HG03175 (cell line): ENCODE data around the gene ZNF207.
"Not testable (repeated sequence)": the region's sequence is repeated elsewhere in the genome, so short reads cannot be mapped to it uniquely, and the experiment has no call there.

Source experiments
- ATAC-seq: cut with Tn5 transposase; IDR thresholded peaks from one replicate; pipeline ENCODE4 v1.9.1; 2021; ENCODE audit warnings: mild to moderate bottlenecking, moderate library complexity; ENCODE audit not compliant: unreplicated experiment

ZNF207 gene

GRCh38 chr17:32385121-32385520 is 35.2 kb downstream of the ZNF207 start:
- ATAC-seq, result no peak

DNA sequence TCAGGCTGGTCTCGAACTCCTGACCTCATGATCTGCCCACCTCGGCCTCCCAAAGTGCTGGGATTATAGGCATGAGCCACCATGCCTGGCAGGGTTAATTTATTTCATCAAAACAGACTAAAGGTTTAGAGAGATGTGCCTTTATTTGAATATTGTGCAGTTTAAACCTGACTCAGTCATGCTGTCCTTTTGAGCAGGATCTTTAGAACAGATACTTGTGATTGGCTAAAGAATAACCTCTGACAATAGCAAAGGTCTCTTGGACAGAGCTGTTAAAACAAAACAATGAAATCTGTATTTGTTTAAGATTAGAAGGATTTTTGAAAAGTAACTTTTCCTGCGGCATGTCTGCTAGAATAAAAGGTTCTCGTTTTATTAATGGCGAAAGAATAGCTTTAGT is 36.0 kb downstream of the ZNF207 start:
- no peak for ATAC-seq

DNA sequence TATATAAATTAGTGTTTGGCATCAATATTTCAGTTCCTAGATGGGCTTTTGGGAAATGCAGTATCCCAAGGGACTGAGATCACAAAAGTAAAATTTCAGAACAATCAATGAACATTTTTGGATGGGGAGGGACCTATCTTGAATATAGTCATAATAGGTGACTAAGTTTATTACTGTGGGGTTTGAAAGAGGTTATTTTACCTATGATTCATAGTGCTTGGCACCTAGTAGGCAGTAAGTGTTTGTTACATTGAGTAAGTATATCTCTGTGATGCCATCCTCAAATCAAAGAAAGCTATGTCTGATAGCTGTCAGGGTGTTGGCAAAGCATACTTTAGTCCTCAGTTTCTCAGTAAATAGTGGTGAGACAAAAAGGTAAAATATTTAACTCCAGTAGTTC is 36.9 kb downstream of the ZNF207 start:
- no peak for ATAC-seq

DNA sequence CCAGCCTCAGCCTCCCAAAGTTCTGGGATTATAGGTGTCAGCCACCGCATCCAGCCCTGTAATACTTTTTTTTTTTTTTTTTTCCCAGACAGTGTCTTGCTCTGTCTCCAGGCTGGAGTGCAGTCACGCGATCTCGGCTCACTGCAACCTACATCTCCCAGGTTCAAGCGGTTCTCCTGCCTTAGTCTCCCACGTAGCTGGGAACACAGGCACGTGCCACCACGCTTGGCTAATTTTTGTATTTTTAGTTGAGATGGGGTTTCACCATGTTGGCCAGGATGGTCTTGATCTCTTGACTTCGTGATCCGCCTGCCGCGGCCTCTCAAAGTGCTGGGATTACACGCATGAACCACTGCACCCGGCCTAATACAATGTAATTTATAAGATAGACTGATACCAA is 38.2 kb downstream of the ZNF207 start:
- not testable (repeated sequence) for ATAC-seq

DNA sequence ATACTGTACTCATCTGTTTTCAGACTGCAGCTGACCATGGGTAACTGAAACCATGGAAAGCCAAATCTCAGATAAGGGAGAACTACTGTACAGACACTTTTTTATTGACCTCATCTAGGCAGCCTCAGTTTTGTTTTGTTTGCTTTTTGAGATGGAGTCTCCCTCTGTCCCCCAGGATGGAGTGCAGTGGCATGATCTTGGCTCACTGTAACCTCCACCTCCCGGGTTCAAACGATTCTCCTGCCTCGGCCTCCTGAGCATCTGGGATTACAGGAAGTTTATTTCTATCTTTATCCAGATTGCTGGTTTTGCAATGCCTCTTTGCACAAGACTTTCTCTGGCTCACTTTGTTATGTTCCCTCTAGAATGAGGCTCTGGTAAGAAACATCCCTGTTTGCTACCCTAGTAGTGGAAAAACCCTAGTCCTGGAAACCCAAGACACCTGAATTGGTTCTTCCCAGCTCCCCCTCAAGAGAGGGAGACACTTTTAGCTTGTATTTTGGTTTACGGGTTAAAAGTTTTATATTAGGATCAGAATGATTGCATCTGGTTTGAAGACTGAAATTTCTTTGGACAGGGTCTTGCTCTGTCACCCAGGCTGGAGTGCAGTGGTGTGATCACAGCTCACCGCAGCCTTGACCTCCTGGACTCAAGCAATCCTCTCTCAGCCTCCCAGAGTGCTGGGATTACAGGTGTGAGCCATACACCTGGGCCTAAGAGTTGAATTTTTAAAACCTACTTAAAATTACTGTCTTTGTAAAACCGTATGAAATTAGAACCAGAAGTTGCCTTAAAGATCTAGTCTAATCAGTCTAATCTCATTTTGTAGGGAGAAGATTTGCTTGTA is 38.9 kb downstream of the ZNF207 start:
- ATAC-seq, result no peak

DNA sequence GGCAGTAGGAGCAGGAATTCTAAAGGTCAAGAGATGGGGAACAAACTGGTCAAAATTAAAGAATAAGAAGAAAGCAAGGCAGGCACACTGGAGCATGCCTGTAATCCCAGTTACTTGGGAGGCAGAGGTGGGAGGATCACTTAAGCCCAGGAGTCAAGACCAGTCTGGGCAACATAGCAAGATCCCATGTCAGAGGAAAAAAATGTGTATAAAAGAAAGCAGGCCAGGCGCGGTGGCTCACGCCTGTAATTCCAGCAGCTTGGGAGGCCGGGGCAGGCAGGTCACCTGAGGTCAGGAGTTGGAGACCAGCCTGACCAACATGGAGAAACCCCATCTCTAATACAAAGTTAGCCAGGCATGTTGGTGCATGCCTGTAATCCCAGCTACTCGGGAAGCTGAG is 43.9 kb downstream of the ZNF207 start:
- no peak for ATAC-seq

DNA sequence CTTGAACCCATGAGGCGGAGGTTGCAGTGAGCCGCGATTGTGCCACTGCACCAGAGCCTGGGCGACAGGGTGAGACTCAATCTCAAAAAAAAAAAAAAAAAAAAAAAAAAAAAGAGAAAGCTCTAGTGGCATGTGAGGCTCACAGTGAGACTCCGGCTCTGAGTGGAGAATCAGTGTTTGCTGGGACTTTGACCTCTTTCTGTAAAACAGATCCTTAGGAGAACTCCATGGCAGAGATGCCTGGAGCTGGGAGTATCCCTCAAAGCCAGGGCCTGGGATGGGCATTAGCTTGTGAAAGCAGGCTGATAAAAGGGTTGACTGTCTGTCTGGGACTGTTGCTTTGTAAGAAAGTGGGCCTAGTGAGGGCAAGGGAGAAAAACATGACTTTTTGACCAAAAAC is 46.4 kb downstream of the ZNF207 start:
- no peak for ATAC-seq

DNA sequence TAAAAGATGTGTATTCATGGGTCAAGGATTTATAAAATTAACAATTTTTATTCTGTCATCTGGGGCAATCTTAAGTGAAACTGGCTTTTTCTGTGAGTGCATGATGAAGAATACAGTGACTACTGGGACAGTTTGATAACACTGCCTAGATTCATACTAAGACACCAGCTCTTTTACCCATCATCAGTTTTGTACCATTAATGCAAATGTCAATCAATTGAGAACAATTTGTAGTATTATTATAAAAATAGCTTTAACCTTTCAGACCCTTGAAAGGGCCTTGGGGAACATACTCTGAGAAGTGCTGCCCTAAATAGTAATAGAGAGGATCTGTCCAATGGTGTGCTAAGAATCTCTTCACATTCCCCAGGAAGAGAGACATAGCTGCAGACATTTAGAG is 49.0 kb downstream of the ZNF207 start:
- ATAC-seq, result no peak

DNA sequence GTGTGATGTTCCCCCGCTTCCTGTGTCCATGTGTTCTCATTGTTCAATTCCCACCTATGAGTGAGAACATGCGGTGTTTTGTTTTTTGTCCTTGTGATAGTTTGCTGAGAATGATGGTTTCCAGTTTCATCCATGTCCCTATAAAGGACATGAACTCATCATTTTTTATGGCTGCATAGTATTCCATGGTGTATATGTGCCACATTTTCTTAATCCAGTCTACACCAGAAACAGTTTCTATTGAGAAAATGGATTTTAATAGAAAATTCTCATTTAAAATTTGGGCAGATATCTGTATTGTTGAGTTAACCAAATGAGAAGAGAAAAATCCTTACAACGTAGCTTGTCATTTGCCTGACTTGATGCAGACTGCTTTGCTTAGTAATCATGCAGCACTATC is 60.1 kb downstream of the ZNF207 start:
- not testable (repeated sequence) for ATAC-seq

- no peak for ATAC-seq
Observed at GRCh38 chr17:32426894-32427293, 76.9 kb downstream of the ZNF207 start.

DNA sequence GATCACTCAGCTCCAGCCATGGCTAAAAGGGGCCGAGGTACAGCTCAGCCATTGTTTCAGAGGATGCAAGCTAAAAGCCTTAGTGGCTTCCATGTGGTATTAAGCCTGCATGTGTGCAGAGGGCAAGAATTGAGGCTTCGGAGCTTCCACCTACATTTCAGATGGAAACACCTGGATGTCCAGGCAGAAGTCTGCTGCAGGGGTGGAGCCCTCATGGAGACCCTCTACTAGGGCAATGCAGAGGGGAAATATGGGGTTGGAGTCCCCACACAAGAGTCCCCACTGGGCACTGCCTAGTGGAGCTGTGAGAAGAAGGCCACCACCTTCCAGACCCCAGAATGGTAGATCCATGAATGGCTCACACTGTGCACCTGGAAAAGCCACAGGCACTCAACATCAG is 79.6 kb downstream of the ZNF207 start:
- no peak for ATAC-seq
